ENCODE data around the gene PEX13. TPM values are rescaled to one million over a fixed set of nuclear protein-coding genes. Genes with fewer than 3 reads are reported as not detected.
A peak's percentile ranks its signal among the peaks of the same experiment; 100 is the strongest.

Gene PEX13
- total RNA-seq, 1 donor from 2014 or later: 12.8 TPM

- TF ChIP-seq CTCF (IDR thresholded peaks at IDR 0.05): no peak
- peaks cover 0 to 24% of the 10 kb centered on the region in 2 donors for H3K4me1 ChIP-seq
- peak in 1 of 2 donors; percentile 76 for DNase-seq (ENCODE audit: low spot score in 2 of 2)
- no peaks in the 10 kb centered on the region for H3K27me3 ChIP-seq
- H3K36me3 ChIP-seq: peaks cover 0 to under 1% of the 10 kb centered on the region in 2 donors
- no peaks in the 10 kb centered on the region for H3K9me3 ChIP-seq
- H3K4me3 ChIP-seq: peak overlapping the region; percentile 78 to 87
- H3K27ac ChIP-seq: peak overlapping the region; percentile 83 to 94
- intact Hi-C loops (cut with DNase I): loop anchor here (2.0 kb wide), 2 partner anchors 48 to 136 kb away; partner anchors contain the start of genes REL and SANBR
Measured at GRCh38 chr2:61017003-61017555, 441 bp upstream of the PEX13 start.

- TF ChIP-seq CTCF (IDR thresholded peaks at IDR 0.05): no peak
- intact Hi-C loops (cut with DNase I): no loop called here
Measured at GRCh38 chr2:61018318-61018755, 817 bp downstream of the PEX13 start.

GRCh38 chr2:61018798-61019197 lies 1.3 kb downstream of the PEX13 start:
- no peak for TF ChIP-seq CTCF (IDR thresholded peaks at IDR 0.05)
- peaks cover 0 to 24% of the 10 kb centered on the region in 2 donors for H3K4me1 ChIP-seq
- H3K4me3 ChIP-seq: peak overlapping the region; percentile 78 to 87
- no peaks in the 10 kb centered on the region for H3K9me3 ChIP-seq
- H3K27ac ChIP-seq: peak overlapping the region; percentile 83 to 94
- no peak for DNase-seq (ENCODE audit: low spot score in 2 of 2)
- intact Hi-C loops (cut with DNase I): no loop called here
- H3K27me3 ChIP-seq: no peaks in the 10 kb centered on the region
- peaks cover 0 to 11% of the 10 kb centered on the region in 2 donors for H3K36me3 ChIP-seq

More at GRCh38 chr2:61018318-61018755, 817 bp downstream of the PEX13 start:
- peak overlapping the region; percentile 83 to 94 for H3K27ac ChIP-seq
- no peaks in the 10 kb centered on the region for H3K9me3 ChIP-seq
- peaks cover 0 to 24% of the 10 kb centered on the region in 2 donors for H3K4me1 ChIP-seq
- H3K4me3 ChIP-seq: peak overlapping the region; percentile 78 to 87
- DNase-seq (ENCODE audit: low spot score in 2 of 2): no peak
- no peaks in the 10 kb centered on the region for H3K27me3 ChIP-seq
- H3K36me3 ChIP-seq: peaks cover 0 to 9% of the 10 kb centered on the region in 2 donors

GRCh38 chr2:61021228-61021660 lies 3.7 kb downstream of the PEX13 start:
- TF ChIP-seq CTCF (IDR thresholded peaks at IDR 0.05): no peak
- DNase-seq (ENCODE audit: low spot score in 2 of 2): no peak
- Histone ChIP-seq H3K27ac (no peak overlapping the region), H3K9me3 (no peaks in the 10 kb centered on the region), H3K36me3 (peaks cover 4 to 20% of the 10 kb centered on the region in 2 donors), H3K27me3 (no peaks in the 10 kb centered on the region), H3K4me1 (peaks cover 0 to 22% of the 10 kb centered on the region in 2 donors), H3K4me3 (no peak overlapping the region)
- intact Hi-C loops (cut with DNase I): no loop called here

- no peak overlapping the region for H3K4me3 ChIP-seq
- no peak overlapping the region for H3K27ac ChIP-seq
- no peaks in the 10 kb centered on the region for H3K9me3 ChIP-seq
- no peaks in the 10 kb centered on the region for H3K27me3 ChIP-seq
- peaks cover 4 to 20% of the 10 kb centered on the region in 2 donors for H3K36me3 ChIP-seq
- TF ChIP-seq CTCF (IDR thresholded peaks at IDR 0.05): no peak
- no peak for DNase-seq (ENCODE audit: low spot score in 2 of 2)
- intact Hi-C loops (cut with DNase I): no loop called here
- peaks cover 0 to 16% of the 10 kb centered on the region in 2 donors for H3K4me1 ChIP-seq
Measured at GRCh38 chr2:61023670-61024069, 6.2 kb downstream of the PEX13 start.

Measured in ascending aorta (tissue), 2 donors.